ENCODE data around the gene POC1B.

DNA sequence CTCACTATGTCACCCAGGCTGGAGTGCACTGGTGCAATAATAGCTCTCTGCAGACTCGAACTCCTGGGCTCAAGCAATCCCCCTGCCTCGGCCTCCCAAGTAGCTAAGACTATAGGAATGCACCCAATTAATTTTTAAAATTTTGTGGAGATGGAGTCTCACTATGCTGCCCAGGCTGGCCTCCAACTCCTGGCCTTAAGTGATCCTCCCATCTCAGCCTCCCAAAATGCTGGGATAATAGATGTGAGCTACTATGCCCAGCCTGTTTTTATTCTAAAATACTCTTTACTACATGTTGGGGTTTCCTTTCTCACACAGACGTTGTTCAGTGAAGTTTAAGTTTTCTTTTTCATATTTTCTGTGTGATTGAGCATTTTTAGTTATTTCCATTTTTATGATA lies 112.6 kb downstream of the POC1B start:
- TF ChIP-seq, protein P1, sequence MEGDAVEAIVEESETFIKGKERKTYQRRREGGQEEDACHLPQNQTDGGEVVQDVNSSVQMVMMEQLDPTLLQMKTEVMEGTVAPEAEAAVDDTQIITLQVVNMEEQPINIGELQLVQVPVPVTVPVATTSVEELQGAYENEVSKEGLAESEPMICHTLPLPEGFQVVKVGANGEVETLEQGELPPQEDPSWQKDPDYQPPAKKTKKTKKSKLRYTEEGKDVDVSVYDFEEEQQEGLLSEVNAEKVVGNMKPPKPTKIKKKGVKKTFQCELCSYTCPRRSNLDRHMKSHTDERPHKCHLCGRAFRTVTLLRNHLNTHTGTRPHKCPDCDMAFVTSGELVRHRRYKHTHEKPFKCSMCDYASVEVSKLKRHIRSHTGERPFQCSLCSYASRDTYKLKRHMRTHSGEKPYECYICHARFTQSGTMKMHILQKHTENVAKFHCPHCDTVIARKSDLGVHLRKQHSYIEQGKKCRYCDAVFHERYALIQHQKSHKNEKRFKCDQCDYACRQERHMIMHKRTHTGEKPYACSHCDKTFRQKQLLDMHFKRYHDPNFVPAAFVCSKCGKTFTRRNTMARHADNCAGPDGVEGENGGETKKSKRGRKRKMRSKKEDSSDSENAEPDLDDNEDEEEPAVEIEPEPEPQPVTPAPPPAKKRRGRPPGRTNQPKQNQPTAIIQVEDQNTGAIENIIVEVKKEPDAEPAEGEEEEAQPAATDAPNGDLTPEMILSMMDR (conservative IDR thresholded peaks at IDR 0.05) = no peak
- TF ChIP-seq ZFX (IDR thresholded peaks at IDR 0.05) = no peak
